ENCODE measurements around the gene C5.

DNA sequence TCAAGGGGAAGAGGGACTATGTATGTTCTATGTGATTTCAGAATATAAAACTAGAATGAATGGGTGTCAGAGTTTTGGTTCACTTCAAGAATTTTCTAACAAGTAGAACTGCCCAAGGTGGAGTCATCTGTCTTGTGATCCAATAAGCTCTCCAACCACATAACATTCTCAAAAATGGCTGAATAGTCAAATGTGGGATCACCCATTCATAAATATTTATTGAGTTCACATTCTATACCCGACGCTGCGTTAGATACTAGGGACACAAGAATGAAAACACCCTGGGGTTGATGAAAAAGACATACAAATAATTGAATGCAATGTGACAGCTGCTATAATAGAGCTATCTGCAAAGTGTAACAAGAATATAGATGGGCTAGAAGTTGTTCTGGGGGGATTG, 88.1 kb downstream of the C5 start:
- TF ChIP-seq, protein P1, sequence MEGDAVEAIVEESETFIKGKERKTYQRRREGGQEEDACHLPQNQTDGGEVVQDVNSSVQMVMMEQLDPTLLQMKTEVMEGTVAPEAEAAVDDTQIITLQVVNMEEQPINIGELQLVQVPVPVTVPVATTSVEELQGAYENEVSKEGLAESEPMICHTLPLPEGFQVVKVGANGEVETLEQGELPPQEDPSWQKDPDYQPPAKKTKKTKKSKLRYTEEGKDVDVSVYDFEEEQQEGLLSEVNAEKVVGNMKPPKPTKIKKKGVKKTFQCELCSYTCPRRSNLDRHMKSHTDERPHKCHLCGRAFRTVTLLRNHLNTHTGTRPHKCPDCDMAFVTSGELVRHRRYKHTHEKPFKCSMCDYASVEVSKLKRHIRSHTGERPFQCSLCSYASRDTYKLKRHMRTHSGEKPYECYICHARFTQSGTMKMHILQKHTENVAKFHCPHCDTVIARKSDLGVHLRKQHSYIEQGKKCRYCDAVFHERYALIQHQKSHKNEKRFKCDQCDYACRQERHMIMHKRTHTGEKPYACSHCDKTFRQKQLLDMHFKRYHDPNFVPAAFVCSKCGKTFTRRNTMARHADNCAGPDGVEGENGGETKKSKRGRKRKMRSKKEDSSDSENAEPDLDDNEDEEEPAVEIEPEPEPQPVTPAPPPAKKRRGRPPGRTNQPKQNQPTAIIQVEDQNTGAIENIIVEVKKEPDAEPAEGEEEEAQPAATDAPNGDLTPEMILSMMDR (IDR thresholded peaks at IDR 0.05), result no peak
- TF ChIP-seq POLR2A (IDR thresholded peaks at IDR 0.05), result no peak
